HG02981 (cell line): Measurements from ENCODE around the gene CACNG4.

Experiments
- ATAC-seq: cut with Tn5 transposase; IDR thresholded peaks from one replicate; pipeline ENCODE4 v1.9.1; 2021; ENCODE audit warnings: mild to moderate bottlenecking, moderate library complexity; ENCODE audit not compliant: unreplicated experiment

CACNG4 gene

DNA sequence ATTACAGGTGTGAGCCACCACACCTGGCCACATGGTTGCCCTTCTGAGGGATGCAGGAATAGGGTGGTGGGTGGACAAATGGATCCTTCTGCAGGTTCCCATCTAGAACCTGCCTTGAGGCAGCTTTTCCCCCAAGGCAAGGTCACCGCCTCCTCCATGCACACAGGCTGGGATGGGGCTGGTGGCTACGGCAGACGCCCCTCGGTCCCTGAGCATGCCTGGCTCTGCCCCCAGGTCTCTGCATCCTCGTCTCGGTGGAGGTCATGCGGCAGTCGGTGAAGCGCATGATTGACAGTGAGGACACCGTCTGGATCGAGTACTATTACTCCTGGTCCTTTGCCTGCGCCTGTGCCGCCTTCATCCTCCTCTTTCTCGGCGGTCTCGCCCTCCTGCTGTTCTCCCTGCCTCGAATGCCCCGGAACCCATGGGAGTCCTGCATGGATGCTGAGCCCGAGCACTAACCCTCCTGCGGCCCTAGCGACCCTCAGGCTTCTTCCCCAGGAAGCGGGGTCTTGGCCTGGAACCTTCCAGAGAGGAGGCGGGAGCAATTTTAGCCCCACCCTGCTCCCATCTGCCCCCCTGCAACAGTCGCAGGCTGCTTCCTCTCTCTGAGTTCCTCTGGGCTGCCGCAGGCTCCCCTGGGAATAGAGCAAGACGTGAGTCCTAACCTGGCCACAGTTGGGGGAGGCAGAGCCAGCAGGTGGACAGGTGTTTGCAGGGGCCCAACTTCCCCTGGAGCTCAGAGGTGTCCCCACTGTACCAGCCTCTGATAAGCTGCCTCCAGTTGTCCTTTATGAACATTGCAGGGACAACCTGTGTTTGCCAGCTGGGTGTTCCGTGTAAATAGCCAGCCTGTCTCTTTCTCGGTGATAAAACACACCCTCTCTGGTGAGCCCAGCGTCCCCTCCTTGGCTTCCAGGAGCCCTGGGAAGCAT is 91.6 kb downstream of the CACNG4 start:
- ATAC-seq, result no peak

DNA sequence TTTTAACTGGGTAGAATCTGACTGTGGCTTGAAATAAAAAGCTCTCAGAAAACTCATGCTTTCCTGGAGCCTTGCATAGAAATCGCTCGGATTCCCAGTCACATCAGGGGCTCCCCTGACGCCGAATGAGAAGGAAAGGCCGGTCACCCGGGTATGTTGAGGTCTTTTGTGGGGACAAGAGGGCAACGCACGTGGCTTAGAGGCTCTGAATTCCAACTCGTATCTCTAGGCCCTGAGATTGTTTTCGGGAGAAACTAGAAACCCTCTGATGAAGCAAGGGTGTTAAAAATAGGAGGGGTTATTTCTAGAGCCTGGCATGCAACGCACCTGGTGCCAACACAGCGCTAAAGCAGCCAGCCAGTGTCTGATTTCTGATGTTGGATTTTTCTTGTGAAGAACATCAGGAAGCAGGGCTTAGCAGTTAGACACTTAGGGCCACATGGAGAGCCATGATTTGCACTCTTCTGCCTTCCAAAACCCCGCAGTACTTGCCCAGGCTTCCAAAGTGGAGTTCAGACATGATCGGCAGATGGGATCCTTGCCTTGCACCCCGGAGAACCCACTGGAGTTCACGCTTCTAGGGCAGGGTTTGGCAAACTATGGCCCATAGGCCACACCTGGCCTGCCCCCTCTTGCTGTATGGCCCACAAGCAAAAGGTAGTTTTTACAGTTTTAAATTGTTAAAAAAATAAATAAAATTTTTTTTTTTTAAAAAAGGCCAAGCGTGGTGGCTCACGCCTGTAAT is 92.4 kb downstream of the CACNG4 start:
- ATAC-seq, result no peak

DNA sequence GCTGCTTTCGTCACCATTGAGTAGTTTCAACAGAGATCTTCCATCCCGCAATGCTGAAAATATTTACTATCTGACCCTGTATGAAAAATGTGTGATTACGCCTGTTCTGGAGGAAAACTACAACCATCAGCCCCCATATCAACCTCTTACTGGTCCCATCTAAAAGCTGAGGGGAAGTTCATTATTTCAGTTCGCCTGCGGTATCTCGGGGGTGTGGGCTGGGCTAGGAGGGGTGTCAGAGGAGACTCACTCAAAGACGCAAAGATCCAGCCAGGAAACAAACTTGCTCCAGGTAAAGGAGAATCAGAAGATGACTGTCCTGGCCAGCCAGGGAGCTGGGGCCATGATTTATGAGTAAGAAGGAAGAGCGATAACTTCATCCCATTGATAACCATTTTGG is 93.5 kb downstream of the CACNG4 start:
- ATAC-seq, result no peak

DNA sequence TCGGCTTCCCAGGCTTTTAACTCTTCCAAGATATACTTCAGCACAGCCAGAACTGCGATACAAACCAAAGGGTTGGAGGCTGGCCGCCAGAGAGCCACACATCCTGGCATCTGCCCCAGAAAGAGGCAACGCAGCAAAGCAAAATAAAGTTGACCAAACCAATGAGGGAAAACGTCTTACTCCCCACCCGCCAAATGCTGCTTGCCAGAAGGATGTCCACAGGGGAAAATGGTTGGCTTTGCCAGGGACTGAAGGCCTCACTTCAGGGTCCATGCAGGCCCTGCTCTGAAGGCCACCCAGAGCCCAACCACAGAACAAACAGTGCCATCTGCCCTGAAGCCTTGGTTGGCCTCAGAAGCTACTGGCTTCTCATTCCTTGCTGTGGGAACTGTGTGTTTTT is 94.9 kb downstream of the CACNG4 start:
- ATAC-seq, result no peak

DNA sequence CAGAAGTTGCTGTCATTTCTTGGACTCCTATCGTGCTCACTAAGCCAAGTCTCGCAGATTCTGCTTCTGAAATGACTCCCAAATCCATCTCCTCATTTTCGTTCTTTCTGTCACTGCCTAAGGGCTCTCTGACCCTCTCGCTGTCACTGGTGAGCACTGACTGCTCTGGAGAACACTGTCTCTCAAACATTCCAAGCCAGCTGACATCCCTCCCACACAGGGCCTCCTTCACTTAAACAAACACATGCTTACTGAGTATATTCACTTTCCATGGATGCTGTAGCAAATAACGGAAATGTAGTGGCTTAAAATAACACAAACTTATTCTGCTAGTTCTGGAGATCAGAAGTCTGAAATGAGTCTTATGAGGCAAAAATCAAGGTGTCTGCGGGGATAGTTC is 98.6 kb downstream of the CACNG4 start:
- ATAC-seq, result no peak

DNA sequence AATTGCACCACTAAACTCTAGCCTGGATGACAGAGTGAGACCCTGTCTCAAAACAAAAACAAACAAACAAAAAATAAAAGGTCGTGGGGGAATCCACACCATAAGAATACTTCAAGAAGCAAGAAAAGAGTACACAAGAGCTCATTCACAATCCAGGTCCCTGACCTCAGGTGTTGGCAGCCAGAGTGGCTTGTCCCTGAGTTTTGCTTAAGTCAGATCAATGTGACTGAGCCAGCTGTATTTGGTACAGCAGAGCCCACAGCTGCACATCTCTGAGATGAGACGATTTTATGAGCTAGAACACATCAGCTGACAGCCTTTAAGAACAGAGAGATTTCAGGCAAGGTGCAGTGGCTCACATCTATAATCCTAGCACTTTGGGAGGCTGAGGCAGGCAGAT is 102.2 kb downstream of the CACNG4 start:
- no peak for ATAC-seq

DNA sequence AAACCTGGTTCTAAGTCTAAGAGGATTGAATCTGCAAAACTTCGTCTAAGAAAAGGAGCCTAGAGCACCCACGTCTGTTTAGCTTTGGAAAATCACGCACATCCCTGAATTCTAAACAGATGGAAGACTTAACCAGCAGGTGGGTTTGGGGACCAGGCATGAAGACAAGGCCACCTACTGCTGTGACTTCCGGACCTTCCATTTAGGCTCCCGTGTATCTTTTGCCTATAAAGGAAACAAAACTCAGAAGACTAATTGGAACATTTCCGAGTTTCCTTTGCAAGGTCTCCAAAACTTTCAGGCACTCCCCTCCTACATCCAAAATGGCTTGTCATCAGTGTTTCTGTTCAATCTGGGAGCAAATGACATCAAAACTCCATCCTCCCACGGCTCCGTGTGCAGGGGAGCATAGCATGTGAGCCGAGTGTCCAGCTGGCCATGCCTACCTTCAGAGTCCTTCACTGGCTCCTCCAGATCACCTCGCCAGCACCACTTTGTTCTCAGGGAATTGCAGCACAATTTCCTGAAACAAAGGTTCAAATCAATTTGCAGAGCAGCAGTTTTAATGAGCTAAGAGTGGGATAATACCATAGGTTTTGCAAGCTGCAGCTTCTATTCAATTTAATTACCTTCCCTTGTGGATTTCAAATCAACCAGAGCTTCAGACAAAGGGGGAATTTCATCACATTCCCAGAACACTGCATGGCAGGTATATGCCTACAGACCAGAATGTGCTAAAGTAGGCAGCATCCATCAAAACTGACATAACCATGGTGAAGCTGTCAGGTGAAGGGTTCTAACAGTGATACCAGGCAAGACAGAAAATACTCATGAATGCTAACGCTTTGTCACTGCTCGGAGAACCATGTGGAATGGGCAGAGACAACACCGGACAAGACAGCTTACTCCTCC is 103.3 kb downstream of the CACNG4 start:
- ATAC-seq, result no peak

DNA sequence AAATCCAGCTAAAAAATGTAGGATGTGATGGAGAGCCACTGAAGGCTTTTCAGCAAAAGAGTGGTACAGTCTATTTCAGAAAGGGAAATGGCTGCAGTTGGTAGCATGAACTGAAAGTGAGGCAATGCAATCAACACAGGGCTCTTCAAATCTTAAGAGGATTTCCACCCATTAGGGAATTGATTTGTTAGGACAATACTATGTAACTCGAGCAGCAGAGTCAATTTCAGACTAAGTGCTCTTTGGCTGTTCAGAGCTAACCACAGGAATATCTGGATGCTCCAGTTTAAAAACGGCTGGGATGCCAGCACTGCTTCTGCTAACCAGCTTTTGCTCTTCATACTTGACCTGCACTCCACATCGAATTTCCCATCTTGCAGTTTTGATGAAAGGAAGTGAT is 104.5 kb downstream of the CACNG4 start:
- ATAC-seq, result no peak

DNA sequence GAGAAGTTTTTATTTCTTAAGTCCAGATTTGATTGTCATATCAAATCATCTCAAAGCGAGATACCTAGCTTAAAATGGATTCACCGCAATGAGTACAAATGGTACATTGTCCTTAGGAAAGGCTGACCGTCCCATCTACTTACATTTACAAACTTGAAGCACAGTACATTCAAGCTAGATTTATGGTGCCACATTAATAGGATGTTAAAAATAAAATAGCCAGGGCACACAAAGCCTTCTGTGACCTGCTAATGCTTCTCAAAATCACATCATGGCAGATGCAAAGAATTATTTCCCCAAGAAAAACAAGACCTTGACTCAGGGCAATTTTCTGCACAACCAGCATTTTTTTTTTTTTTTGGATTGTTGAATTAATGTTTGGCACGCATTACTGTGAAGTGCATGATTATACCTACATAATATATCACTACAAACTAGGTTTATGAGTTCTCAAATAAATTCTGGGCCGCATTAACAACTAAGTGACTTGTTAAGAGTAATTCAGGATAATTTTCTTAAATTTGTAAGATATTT is 105.2 kb downstream of the CACNG4 start:
- ATAC-seq, result no peak

DNA sequence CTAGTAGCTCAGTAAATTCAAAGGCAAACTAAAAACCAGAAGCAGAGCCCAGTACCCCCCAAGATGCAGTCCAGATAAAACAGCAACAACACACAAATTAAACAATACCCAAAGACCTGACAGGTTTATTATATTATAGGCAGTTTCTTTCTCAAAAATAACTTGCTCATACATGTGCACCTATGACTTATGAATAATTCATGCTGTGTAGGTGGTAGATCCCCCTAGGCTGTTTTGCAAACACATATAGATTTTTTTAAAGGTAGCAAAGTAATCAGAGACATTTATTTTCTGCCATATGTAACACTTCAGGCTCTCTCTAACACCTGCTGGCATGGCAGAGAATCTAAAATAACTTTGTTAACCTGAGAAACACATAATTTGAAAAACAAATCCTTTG is 107.1 kb downstream of the CACNG4 start:
- no peak for ATAC-seq

DNA sequence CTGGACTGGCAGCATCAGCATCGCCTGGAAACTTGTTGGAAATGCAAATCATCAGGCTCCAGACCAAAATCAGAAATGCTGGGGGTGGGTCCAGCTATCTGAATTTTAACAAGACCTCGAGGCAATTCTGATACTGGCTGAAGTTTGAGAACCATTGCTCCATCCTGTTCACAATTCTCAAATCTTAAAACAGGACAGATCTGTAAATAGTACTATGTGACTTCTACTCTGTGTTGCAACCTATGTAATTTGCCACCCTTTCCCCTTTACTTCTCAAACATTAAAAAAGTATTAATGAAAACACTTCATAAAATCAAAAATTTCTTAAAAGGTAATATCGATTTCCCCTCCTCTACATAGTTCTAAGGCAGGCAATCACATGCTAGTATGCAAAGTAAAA is 108.4 kb downstream of the CACNG4 start:
- no peak for ATAC-seq

DNA sequence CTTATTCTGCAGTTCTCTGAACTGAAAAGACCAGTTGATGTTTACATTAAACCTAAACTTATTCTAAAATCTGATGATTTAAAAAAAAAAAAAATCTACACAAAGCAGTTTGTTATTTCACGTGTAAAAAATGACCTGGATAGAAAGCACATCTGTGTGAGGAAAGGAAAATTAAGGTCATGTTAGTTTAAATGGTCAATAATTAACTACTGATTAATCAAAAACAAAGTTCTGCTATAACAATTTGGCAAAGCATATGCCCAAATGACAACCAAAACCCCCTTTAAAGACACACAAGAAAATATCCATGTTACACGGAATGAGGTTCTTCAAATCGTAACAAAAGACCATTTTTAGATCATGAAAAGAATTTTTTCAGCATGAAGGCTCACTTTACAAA is 110.3 kb downstream of the CACNG4 start:
- ATAC-seq, result no peak

DNA sequence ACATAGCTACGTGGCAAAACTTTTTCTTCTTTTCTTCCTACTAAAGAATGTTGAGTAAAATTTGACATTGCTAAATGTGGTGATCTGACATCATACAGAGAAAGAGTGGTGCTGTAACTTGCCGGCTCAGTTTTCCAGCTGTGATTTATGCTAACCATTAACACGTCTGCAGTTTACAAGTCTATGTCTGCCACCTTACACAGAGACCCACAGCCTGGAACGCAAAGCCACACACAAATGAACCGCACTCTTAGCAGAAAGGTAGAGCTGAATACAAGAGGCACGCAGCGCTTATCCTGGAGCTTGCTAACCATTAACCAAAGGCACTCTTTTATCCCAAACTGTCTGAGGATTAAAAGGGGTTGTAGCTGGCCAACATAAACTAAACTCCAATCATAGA is 111.8 kb downstream of the CACNG4 start:
- no peak for ATAC-seq

DNA sequence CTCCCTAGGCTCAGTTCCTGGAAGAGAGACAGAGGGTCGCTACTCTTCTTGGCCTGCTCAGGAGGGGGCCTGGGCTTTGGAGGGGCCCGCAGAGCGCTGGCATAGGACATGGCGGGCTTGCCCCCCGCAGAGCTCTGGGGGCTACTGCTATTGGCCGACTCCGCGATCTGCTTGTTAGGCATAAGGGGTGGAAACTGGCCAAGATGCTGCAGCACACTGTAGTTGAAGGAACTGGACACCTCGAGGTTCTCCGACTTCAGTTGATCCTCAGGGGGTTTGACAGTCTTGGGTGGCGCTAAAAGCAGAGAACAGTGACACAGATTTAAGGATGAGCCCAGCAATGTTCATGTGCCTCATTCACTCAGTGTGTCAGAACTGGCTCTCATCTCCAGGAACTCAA is 113.8 kb downstream of the CACNG4 start:
- ATAC-seq, result no peak

DNA sequence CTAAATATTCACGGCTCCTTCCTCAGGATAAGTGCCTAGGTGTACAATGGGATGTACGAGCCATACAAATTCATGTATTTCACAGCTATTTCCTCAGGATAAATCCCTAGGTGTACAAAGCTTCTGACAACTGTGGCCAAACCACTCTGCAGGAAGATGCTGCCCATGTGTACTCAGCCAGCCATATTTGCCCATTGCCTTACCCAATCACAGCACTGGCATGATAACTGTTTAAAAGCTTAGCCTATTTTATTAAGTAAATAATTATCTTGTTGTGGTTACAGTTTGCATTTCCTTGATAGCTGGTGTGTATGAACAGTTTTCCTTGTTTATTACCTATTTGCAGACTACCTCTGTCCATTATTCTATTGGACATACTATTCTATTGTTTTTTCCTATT is 115.0 kb downstream of the CACNG4 start:
- ATAC-seq, result no peak

DNA sequence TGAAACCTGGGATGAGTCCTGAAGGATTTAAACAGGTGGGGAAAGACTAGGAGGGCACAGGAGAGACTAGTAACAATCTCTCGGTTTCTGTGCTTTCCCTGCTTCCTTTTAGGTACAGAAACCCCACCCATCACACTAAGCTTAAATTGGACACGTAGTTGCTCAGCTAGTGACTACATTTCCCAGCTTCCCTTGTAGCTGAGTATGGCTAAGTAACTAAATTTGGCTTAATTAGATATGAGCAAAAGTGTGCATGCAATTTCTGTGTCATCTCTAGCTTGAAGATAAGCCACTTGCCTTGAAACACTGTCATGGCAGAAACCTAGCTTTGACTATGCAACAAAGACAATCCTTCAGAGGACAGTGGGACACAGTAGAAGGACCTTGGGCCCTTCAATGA is 116.3 kb downstream of the CACNG4 start:
- no peak for ATAC-seq

DNA sequence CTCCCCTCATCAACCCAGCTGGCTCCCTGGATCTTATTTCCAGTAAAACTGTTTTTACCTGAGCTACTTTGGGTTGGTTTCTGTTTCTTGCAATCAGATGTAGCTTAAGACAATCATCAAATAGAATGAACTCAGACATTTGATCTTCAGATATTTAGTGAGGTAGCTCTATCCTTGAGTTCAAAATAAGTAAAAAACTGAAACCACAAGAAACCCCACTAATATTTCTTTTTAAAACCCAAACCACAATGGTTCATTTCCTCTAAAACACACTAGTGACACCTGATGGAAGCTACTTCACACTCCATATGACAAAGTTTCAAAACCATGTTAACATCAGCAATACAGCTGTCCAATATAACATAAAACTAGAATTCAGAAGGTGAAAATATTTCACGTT is 117.6 kb downstream of the CACNG4 start:
- peak; percentile 78 for ATAC-seq
